HepG2 (cell line): ENCODE data around the gene PLCB2. TPM values are rescaled to one million over a fixed set of nuclear protein-coding genes. Genes with fewer than 3 reads are reported as not detected.

Experiments used
- ARID5B ChIP-seq: IDR thresholded peaks from 2 replicates; pipeline ENCODE4 v1.4.0; 2020; ENCODE audit warnings: mild to moderate bottlenecking, missing genetic modification reagents
- ATF7-NPFF ChIP-seq: sonication (generic); formaldehyde crosslinking; IDR thresholded peaks from 2 replicates; pipeline ENCODE4 v1.8.1; 2023; ENCODE audit warnings: mild to moderate bottlenecking, low read depth, missing genetic modification reagents, moderate library complexity
- CEBPZ ChIP-seq: IDR thresholded peaks from 2 replicates; pipeline ENCODE4 v1.6.1; 2012; ENCODE audit warnings: low read length, improper control_type of control experiment
- CHCHD3 ChIP-seq: sonication (generic); formaldehyde crosslinking; IDR thresholded peaks from 2 replicates; pipeline ENCODE4 v1.8.0; 2022; ENCODE audit warnings: mild to moderate bottlenecking, missing genetic modification reagents, moderate library complexity
- DNMT1 ChIP-seq: sonication (generic); formaldehyde crosslinking; IDR thresholded peaks from 2 replicates; pipeline ENCODE4 v1.5.1; 2020; ENCODE audit warnings: mild to moderate bottlenecking, missing genetic modification reagents
- DNMT3B ChIP-seq: conservative IDR thresholded peaks from 2 replicates; pipeline ENCODE4 v1.6.1; 2016; ENCODE audit warnings: missing biosample characterization, control low read depth
- ELF3 ChIP-seq: IDR thresholded peaks from 2 replicates; pipeline ENCODE4 v1.6.1; 2016; ENCODE audit warnings: missing genetic modification reagents, missing compliant biosample characterization
- SOX5 ChIP-seq: IDR thresholded peaks from 2 replicates; pipeline ENCODE4 v1.6.1; 2016; ENCODE audit warnings: borderline replicate concordance
- ZBTB14 ChIP-seq: sonication (generic); formaldehyde crosslinking; IDR thresholded peaks from 2 replicates; pipeline ENCODE4 v1.4.0; 2020; ENCODE audit warnings: missing genetic modification reagents
- ZBTB7A ChIP-seq: sonication (generic); formaldehyde crosslinking; IDR thresholded peaks from 2 replicates; pipeline ENCODE4 v1.8.0; 2022; ENCODE audit warnings: mild to moderate bottlenecking, missing genetic modification reagents
- ZIK1 ChIP-seq: sonication (generic); formaldehyde crosslinking; IDR thresholded peaks from 2 replicates; pipeline ENCODE4 v1.5.0; 2020; ENCODE audit warnings: mild to moderate bottlenecking, low read depth, missing genetic modification reagents, borderline replicate concordance
- ZKSCAN5 ChIP-seq: sonication (generic); formaldehyde crosslinking; IDR thresholded peaks from 2 replicates; pipeline ENCODE4 v1.5.1; 2020; ENCODE audit warnings: mild to moderate bottlenecking, missing genetic modification reagents
- ZMAT3 ChIP-seq: sonication (generic); formaldehyde crosslinking; conservative IDR thresholded peaks from 2 replicates; pipeline ENCODE4 v1.7.0; 2021; ENCODE audit warnings: missing genetic modification reagents
- ZNF510 ChIP-seq: sonication (generic); formaldehyde crosslinking; IDR thresholded peaks from 2 replicates; pipeline ENCODE4 v1.4.0; 2020; ENCODE audit warnings: low read depth, mild to moderate bottlenecking, missing genetic modification reagents
- ZNF850 ChIP-seq: sonication (generic); formaldehyde crosslinking; conservative IDR thresholded peaks from 2 replicates; pipeline ENCODE4 v1.9.0; 2021; ENCODE audit warnings: mild to moderate bottlenecking, missing genetic modification reagents
- ZSCAN5A ChIP-seq: sonication (generic); formaldehyde crosslinking; IDR thresholded peaks from 2 replicates; pipeline ENCODE4 v1.8.0; 2022; ENCODE audit warnings: mild to moderate bottlenecking, missing genetic modification reagents, borderline replicate concordance
- polyA plus RNA-seq, 8 experiments: library from polyadenylated mRNA; depleted of rRNA in 3 of 8; stranded (reverse) in 7 of 8; unstranded in 1 of 8; fragments of >200 nt; fragmentation: Illumina TruSeq in 4 of 8; extraction: Trizol in 4 of 8; gene quantifications; 2 replicates each; pipeline versions ENCODE4 v1.2.1 to v1.2.3, GENCODE V29; 2011 to 2016; ENCODE audit warnings: low read depth in 4 of 8, missing spikeins in 1 of 8, mixed read lengths in 1 of 8; ENCODE audit not compliant: insufficient read depth in 1 of 8
- total RNA-seq, 5 experiments: library from RNA; depleted of rRNA; stranded (reverse); fragments of >200 nt; fragmentation: Illumina TruSeq; extraction: Trizol; gene quantifications; 2 replicates each; pipeline ENCODE4 v1.2.3, GENCODE V29; 2016; ENCODE audit warnings: low read depth in 1 of 5
- TF ChIP-seq, protein P1 (sequence below): sonication (generic); formaldehyde crosslinking; IDR thresholded peaks from 2 replicates; pipeline ENCODE4 v1.5.1; 2020; ENCODE audit warnings: missing genetic modification reagents, mild to moderate bottlenecking, borderline replicate concordance

Gene PLCB2
- total and polyA plus RNA-seq, 2 of the 13 experiments (the other 11 are each of a cell fraction or from before 2014, with no cell fraction given), result 0.11 TPM; not detected in 1

- TF ChIP-seq ZBTB14 (CRISPR knock-in tag) (no peak), ARID5B (CRISPR knock-in tag) (peak; percentile 38; the same call in 1 of the 2 replicates), ATF7-NPFF (CRISPR knock-in tag) (no peak), SOX5 (CRISPR knock-in tag) (peak; percentile 43; the same call in 1 of the 2 replicates), ZIK1 (CRISPR knock-in tag) (no peak), DNMT1 (CRISPR knock-in tag) (no peak), ZSCAN5A (CRISPR knock-in tag) (no peak), ZNF850 (CRISPR knock-in tag) (no peak), ZBTB7A (CRISPR knock-in tag) (peak; percentile 40; the same call in 1 of the 2 replicates), ZKSCAN5 (CRISPR knock-in tag) (no peak), DNMT3B (CRISPR knock-in tag) (0 out of 2 replicates have a peak, but pooled peaks have one; percentile 30), ZMAT3 (CRISPR knock-in tag) (0 out of 2 replicates have a peak, but pooled peaks have one; percentile 13), ZNF510 (CRISPR knock-in tag) (no peak), CEBPZ (no peak), ELF3 (CRISPR knock-in tag) (0 out of 2 replicates have a peak, but pooled peaks have one; percentile 36), CHCHD3 (CRISPR knock-in tag) (no peak)
- TF ChIP-seq, protein P1, sequence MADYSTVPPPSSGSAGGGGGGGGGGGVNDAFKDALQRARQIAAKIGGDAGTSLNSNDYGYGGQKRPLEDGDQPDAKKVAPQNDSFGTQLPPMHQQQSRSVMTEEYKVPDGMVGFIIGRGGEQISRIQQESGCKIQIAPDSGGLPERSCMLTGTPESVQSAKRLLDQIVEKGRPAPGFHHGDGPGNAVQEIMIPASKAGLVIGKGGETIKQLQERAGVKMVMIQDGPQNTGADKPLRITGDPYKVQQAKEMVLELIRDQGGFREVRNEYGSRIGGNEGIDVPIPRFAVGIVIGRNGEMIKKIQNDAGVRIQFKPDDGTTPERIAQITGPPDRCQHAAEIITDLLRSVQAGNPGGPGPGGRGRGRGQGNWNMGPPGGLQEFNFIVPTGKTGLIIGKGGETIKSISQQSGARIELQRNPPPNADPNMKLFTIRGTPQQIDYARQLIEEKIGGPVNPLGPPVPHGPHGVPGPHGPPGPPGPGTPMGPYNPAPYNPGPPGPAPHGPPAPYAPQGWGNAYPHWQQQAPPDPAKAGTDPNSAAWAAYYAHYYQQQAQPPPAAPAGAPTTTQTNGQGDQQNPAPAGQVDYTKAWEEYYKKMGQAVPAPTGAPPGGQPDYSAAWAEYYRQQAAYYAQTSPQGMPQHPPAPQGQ (CRISPR knock-in tag), result no peak
These were observed 33.1 kb upstream of the PLCB2 start, which contains the start of gene CCDC9B (continued) for GRCh38 chr15:40340740-40341400.
